Right renal pelvis (tissue), 4 donors: ENCODE data around the gene ALK. TPM values are rescaled to one million over a fixed set of nuclear protein-coding genes. Genes with fewer than 3 reads are reported as not detected.

Experiments
- DNase-seq, 4 donors: peaks; one replicate each; pipeline ENCODE4 v3.0.0-alpha.2; 2013; ENCODE audit warnings: low read depth in 4 of 4, low spot score in 3 of 4, missing footprints in 1 of 4
- polyA plus RNA-seq, 4 donors: library from polyadenylated mRNA; unstranded; fragments of 120-200 nt; gene quantifications; one replicate each; pipeline ENCODE4 v1.2.1, GENCODE V29; 2013; ENCODE audit not compliant: insufficient read length in 4 of 4

Gene ALK
- polyA plus RNA-seq, 4 donors = 0.11 to 0.50 (median 0.29) TPM

DNA sequence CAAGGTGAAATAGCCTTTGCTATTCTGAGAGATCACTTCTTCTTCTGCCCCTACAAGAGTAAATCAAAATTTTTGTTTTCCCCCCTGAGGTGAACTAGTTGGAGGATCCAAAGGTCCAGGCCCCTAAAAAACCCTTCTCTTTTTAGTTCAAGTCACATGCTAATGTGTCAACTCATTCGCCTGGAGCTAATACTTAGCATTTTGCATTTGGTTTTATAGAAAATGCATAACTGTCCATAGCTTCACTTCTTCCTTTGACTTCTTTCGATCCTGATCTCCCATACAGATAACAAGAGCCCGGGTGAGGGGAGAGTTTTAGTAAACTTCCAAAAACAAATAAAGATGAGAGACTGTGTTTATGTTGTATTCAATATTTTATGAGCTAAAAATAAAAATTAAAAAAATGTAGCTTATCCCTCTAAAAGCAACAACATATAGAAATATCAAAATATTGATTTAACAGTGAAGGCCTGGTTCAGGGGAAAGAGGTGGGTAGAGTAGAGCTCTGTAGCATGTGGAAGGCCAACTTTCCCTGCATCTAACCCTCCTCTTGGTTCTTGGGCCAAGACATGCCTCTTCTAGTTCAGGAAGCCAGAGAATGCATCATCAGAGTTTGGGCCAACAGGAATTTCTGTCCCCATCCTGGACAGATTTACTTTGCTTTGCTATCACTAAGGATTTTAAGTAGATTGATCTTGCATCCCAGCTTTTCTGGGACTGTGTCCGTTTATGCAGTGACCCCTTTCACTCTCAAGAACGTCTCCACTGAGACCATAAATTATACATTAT, 333.8 kb downstream of the ALK start:
- DNase-seq = no peak

GRCh38 chr2:29586919-29587318, 334.5 kb downstream of the ALK start:
- no peak for DNase-seq

DNA sequence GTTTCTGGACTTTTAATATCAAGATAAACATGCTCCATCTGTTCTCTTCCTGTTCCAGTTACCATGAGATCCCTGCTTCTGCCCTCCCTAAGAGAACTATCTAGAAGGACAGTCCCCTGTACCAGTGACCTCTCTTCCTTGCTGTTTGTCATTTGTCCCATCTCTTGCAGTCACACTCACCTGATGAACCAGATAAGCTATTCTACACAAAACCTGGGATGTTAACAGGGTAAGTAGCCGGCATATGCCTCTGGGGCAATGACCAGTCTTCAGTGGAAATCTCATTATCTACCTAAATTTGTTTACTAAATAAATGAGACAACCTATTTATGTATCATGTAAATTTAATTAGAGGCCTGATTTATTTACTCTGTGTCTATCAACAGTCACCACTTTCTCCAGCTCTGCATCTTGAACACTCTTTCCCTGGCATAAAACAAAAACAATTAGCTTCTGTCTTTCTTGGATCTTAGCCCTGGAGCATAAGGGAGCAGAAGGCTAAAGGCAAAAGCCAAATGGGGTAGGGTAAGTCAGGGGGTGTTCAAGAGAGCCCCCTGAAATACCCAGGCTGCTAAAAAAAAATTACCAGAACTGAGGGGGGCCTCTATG, 337.7 kb downstream of the ALK start:
- DNase-seq = no peak

DNA sequence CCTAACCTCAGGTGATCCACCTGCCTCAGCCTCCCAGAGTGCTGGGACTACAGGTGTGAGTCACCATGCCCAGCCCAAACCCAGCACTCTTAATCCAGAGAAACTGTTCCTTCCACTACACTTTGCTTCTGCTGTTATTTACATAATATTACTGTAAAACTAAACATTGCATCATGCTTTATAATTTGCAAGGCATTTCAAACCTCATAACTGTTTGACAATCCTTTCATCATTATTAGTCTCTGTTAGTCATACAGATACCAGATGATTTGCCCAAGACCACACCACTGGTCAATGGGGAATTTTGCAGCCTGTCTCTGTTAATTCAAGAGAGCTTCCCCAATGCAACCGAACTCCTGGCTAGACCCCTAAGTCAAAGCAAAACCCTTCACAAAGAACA, 338.3 kb downstream of the ALK start:
- DNase-seq = no peak

- DNase-seq = no peak
Observed at GRCh38 chr2:29582062-29582461, 339.3 kb downstream of the ALK start.

- no peak for DNase-seq
Observed at GRCh38 chr2:29580223-29580622, 341.2 kb downstream of the ALK start.

GRCh38 chr2:29579495-29580169, 341.8 kb downstream of the ALK start:
- DNase-seq = no peak

DNA sequence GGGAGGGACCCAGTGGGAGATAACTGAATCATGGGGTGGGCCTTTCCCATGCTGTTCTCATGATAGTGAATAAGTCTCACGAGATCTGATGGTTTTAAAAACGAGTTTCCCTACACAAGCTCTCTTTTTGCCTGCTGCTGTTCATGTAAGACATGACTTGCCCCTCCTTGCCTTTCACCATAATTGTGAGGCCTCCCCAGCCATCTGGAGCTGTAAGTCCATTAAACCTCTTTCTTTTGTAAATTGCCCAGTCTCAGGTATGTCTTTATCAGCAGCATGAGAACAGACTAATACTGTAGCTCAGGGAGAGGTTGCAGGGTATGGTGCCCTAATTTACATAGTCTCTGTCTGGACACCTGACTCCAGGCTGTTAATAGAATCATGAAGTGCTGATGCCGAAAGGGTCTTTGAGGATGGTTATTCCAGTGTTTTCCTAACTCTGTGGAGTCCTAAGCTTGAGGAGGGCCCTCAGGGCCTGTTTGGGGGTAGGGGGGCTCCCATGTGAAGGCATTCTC, 343.2 kb downstream of the ALK start:
- no peak for DNase-seq

DNA sequence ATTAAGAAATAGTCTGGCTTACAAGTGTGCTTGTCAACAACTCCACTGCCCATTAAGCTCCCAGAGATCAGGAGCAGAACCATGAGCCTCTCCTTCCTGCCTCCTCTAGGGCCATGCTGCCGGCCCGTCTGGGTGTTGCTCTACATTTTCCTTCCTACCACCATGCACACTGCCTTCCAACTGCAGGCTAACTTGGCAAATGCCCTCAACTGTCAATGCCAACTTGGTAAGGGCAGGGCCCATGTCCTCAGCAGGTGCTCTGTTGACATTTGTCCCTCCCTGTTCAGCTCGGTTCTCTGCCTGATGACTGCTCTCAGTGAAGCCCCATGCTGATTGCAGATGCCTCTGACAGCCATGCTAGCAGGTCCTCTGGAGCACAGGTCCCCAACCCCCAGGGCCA, 345.2 kb downstream of the ALK start:
- no peak for DNase-seq

DNA sequence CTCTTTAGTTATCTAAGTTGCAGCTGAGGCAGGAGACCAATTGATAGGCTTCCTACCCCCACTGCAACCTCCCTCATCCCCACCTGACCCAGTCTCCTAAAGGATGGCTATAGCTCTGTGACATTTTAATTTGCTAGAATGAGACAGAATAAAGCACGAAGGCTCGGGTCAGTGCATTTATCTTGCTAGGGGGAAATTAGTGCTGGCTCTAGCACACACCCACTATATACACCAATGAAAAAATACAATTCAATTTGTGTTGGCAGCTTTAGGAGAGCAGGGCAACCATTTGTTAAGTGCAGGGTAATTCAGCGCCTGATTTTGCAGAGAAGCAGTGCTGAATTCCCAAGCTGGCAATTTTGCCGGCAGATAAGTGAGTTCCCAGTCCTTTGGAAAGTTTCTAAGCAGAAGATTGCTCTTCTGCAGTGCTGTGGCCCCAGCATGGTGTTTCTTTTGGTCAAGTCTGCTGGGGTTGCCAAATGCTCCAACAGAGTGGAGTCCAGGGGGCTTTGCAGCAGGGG, 346.0 kb downstream of the ALK start:
- DNase-seq = no peak

GRCh38 chr2:29573612-29574011, 347.8 kb downstream of the ALK start:
- no peak for DNase-seq

DNA sequence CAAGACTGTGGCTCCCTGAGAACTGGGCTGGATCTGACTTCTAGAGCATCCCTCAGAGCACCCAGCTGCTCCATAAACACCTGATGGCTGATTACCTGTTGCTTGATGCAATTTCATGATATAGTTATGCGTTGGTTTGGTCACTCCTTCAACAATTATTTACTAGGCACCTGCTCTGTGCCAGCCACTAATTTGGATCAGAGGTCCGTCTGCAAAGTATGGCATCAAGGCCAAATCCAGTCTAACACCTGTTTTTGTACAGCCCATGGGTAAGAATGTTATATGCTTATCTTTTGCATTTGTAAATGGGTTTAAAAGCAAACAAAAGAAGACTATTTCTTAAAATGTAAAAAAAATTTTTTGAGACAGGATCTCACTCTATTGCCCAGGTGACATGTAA, 348.2 kb downstream of the ALK start:
- no peak for DNase-seq

DNA sequence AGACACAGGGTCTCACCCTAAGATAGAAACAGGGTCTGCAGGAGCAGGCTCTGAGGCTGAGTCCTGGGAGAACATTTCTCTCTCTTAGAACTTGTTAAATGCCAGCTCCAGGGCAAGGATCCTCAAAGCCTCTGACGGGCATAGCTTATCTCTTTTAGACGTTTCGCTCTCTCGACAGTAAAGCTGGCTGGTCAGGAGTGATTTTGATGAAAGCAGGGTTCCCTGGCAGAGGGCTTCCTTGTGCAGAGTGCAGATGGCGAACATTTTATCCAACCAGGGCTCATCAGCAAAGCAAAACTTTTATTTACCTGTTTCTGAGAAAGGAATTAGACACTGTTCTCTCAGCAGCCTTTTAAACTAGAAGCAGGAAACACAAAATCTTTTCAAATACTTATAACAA, 350.8 kb downstream of the ALK start:
- no peak for DNase-seq

DNA sequence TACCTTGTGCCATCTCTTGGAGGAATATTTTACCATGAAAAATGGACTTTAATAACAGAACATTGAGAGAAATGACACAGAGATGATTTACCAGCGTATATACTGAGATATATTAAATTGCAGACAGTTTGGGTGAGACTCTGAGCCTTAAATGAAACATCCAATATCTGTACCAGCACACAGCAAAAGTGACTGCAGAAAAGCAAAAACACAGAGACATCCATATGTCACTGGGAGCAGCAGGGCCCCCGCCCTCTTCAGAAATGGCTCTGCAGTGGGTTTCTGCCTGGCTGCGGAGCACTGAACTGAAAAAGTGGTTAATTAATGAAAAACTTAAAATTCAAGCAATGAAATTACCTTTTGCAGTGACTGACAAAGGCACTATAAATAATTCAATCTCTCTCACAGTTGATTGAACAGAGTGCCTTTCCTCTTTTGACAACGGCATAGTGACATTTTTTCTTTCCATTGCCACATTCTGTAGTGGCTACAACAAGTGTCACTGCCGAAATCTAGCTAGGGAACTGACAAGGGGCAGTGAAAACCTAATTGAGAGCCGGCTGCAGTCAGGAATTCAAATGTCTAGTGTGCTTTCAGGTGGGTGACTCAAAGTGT, 353.4 kb downstream of the ALK start:
- no peak for DNase-seq

DNA sequence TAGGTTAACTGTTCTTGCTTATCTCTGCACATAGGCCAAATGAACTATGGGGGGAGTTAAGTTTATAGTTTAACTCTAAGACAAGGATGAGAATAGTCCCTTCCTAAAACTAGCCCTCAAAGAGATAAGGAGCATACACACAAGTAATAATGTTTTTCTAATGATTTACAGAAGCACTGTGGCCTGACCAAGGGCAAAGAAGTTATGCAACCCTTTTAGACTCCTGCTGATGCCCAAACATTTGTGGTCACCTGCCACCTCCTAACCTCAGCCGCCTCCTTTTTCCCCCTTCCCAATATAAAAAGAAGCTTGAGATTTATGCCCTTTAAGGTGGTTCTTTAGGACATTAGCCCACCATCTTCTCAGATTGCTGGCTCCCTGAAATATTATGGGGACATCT, 357.7 kb downstream of the ALK start:
- DNase-seq = no peak

GRCh38 chr2:29562896-29563295, 358.5 kb downstream of the ALK start:
- no peak for DNase-seq

- no peak for DNase-seq
Observed at GRCh38 chr2:29562319-29562718, 359.1 kb downstream of the ALK start.

DNA sequence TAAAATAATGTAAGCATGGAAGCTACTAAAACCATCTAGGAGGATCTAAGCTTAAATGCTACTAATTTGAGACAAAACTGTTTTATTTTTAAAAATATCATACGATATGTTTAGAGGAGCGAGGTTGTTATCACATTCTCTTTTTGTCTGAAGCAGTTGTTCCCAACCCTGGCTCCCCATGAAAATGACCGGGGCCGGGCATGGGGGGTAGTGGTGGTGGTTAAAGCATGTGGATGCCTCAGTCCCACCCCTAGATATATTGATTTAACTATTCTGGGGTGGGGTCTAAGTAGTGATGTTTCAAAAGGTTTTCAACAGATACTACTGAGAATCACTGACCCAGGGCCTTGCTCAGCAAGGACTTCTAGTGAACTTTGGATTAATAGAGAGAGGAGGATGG, 359.8 kb downstream of the ALK start:
- DNase-seq = no peak

- no peak for DNase-seq
Observed at GRCh38 chr2:29561181-29561580, 360.2 kb downstream of the ALK start.

DNA sequence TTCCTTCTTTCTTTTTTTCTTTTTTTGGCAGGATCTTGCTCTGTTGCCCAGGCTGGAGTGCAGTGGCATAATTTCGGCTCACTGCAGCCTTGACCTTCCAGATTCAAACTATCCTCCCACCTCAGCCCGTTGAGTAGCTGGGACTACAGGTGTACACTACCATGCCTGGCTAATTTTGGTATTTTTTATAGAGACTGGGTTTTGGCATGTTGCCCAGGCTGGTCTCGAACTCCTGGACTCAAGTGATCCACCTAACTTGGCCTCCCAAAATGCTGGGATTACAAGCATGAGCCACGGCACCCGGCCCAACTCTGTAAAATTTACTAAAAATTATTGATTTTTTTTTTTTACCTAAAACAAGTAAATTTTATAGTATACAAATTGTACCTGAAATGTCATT, 360.8 kb downstream of the ALK start:
- no peak for DNase-seq

- no peak for DNase-seq
Observed at GRCh38 chr2:29560030-29560429, 361.4 kb downstream of the ALK start.
